Astrocyte (in vitro differentiated cells and primary cell): Measurements from ENCODE around the gene TYSND1. TPM values are rescaled to one million over a fixed set of nuclear protein-coding genes. Genes with fewer than 3 reads are reported as not detected.
A peak's percentile ranks its signal among the peaks of the same experiment; 100 is the strongest.
"Not testable (repeated sequence)": the region's sequence is repeated elsewhere in the genome, so short reads cannot be mapped to it uniquely, and the experiment has no call there.

Experiments used
- DNase-seq: peaks from one replicate; pipeline ENCODE4 v3.0.0-alpha.2; 2010; ENCODE audit warnings: low read depth
- FAIRE-seq: peaks from 2 replicates; lab custom pipeline; 2011; peaks lifted over from hg19 to GRCh38; lab: Jason Lieb, UNC
- H2AFZ ChIP-seq: 2 replicates; pipeline ENCODE4 v1.6.0; 2012; ENCODE audit warnings: low read depth, low read length, inconsistent platforms
- H3K27ac ChIP-seq: 2 replicates; pipeline ENCODE4 v1.5.1; 2011; ENCODE audit warnings: low read depth, low read length, inconsistent platforms
- H3K27me3 ChIP-seq: 2 replicates; pipeline ENCODE4 v1.6.0; 2011; ENCODE audit warnings: low read length, inconsistent platforms; ENCODE audit not compliant: insufficient read depth
- H3K36me3 ChIP-seq: 2 replicates; pipeline ENCODE4 v1.5.1; 2011; ENCODE audit warnings: low read length, inconsistent platforms; ENCODE audit not compliant: insufficient read depth
- H3K4me1 ChIP-seq: 2 replicates; pipeline ENCODE4 v1.5.1; 2011; ENCODE audit warnings: low read length, inconsistent platforms; ENCODE audit not compliant: insufficient read depth
- H3K4me2 ChIP-seq: 2 replicates; pipeline ENCODE4 v1.6.0; 2012; ENCODE audit warnings: low read length, inconsistent platforms
- H3K4me3 ChIP-seq: 2 replicates; pipeline ENCODE4 v1.5.1; 2011; ENCODE audit warnings: low read depth, mild to moderate bottlenecking, low read length, inconsistent platforms; ENCODE audit not compliant: insufficient read depth
- H3K79me2 ChIP-seq: 2 replicates; pipeline ENCODE4 v1.6.0; 2012; ENCODE audit warnings: mild to moderate bottlenecking, low read length, inconsistent platforms; ENCODE audit not compliant: insufficient read depth
- H3K9ac ChIP-seq: 2 replicates; pipeline ENCODE4 v1.6.0; 2012; ENCODE audit warnings: mild to moderate bottlenecking, low read length, inconsistent platforms
- H3K9me3 ChIP-seq: 2 replicates; pipeline ENCODE4 v1.5.1; 2012; ENCODE audit warnings: low read depth, mild to moderate bottlenecking, low read length, inconsistent platforms; ENCODE audit not compliant: insufficient read depth
- H4K20me1 ChIP-seq: 2 replicates; pipeline ENCODE4 v1.6.0; 2012; ENCODE audit warnings: low read length, inconsistent platforms; ENCODE audit not compliant: insufficient read depth
- H3K27ac Mint-ChIP-seq: one replicate; pipeline ENCODE4 v1.8.0; 2021; ENCODE audit warnings: mild to moderate bottlenecking, mixed read lengths; ENCODE audit not compliant: unreplicated experiment
- H3K27me3 Mint-ChIP-seq: one replicate; pipeline ENCODE4 v1.8.0; 2021; ENCODE audit warnings: low read depth, mixed read lengths; ENCODE audit not compliant: unreplicated experiment
- H3K36me3 Mint-ChIP-seq: one replicate; pipeline ENCODE4 v1.8.0; 2021; ENCODE audit warnings: low read depth, mixed read lengths; ENCODE audit not compliant: unreplicated experiment
- H3K4me1 Mint-ChIP-seq: one replicate; pipeline ENCODE4 v1.8.0; 2021; ENCODE audit warnings: low read depth, mixed read lengths; ENCODE audit not compliant: unreplicated experiment
- H3K4me3 Mint-ChIP-seq: one replicate; pipeline ENCODE4 v1.8.0; 2021; ENCODE audit warnings: mild to moderate bottlenecking, moderate library complexity, mixed read lengths; ENCODE audit not compliant: unreplicated experiment
- H3K9me3 Mint-ChIP-seq: one replicate; pipeline ENCODE4 v1.8.0; 2021; ENCODE audit warnings: mild to moderate bottlenecking, mixed read lengths; ENCODE audit not compliant: unreplicated experiment
- CTCF ChIP-seq: IDR thresholded peaks from 2 replicates; pipeline ENCODE4 v1.5.1; 2011; ENCODE audit warnings: low read depth, mild to moderate bottlenecking, inconsistent platforms, low read length, moderate library complexity; ENCODE audit not compliant: insufficient read depth
- EZH2 ChIP-seq: IDR thresholded peaks from 2 replicates; pipeline ENCODE4 v1.6.1; 2012; ENCODE audit warnings: mild to moderate bottlenecking, low read length, inconsistent platforms; ENCODE audit not compliant: insufficient read depth
- total RNA-seq: library from RNA; stranded (reverse); gene quantifications from 2 replicates; pipeline ENCODE4 v1.2.1, GENCODE V29; 2021

TYSND1 gene
- total RNA-seq, 1 donor from 2014 or later: 8.9 TPM

- H3K27ac ChIP-seq: no peak overlapping the region
- Mint-ChIP-seq H3K36me3 (peaks cover 10% of the 10 kb centered on the region), H3K4me3 (peak overlapping the region; percentile 5), H3K9me3 (no peaks in the 10 kb centered on the region), H3K27ac (no peak overlapping the region), H3K27me3 (no peaks in the 10 kb centered on the region), H3K4me1 (peaks cover 47% of the 10 kb centered on the region)
- no peak overlapping the region for H2AFZ ChIP-seq
- H3K36me3 ChIP-seq: peaks cover 56% of the 10 kb centered on the region
- DNase-seq (no peak), FAIRE-seq (no peak)
- H3K4me3 ChIP-seq: no peak overlapping the region
- H3K27me3 ChIP-seq: no peaks in the 10 kb centered on the region
- TF ChIP-seq CTCF (no peak), EZH2 (no peak)
- peaks cover 12% of the 10 kb centered on the region for H3K4me1 ChIP-seq
- H3K9me3 ChIP-seq: no peaks in the 10 kb centered on the region
- no peak overlapping the region for H3K9ac ChIP-seq
- H3K4me2 ChIP-seq: no peak overlapping the region
- peaks cover 93% of the 10 kb centered on the region for H4K20me1 ChIP-seq
- H3K79me2 ChIP-seq: peaks cover 98% of the 10 kb centered on the region
Measured at GRCh38 chr10:70162892-70163201, 16.3 kb upstream of the TYSND1 start.

GRCh38 chr10:70162151-70162891, 15.8 kb upstream of the TYSND1 start:
- Histone ChIP-seq H3K79me2 (peaks cover 98% of the 10 kb centered on the region), H2AFZ (no peak overlapping the region), H3K9me3 (no peaks in the 10 kb centered on the region), H3K4me3 (no peak overlapping the region), H3K27me3 (no peaks in the 10 kb centered on the region), H3K36me3 (peaks cover 60% of the 10 kb centered on the region), H3K27ac (no peak overlapping the region), H3K4me1 (peaks cover 8% of the 10 kb centered on the region), H4K20me1 (peaks cover 93% of the 10 kb centered on the region), H3K4me2 (no peak overlapping the region), H3K9ac (no peak overlapping the region)
- no peak for TF ChIP-seq CTCF
- TF ChIP-seq EZH2: no peak
- H3K27ac Mint-ChIP-seq: peak overlapping the region; percentile 26
- H3K4me1 Mint-ChIP-seq: peaks cover 47% of the 10 kb centered on the region
- DNase-seq (no peak), FAIRE-seq (no peak)
- peak overlapping the region; percentile 5 for H3K4me3 Mint-ChIP-seq
- peaks cover 13% of the 10 kb centered on the region for H3K36me3 Mint-ChIP-seq
- no peaks in the 10 kb centered on the region for H3K27me3 Mint-ChIP-seq
- no peaks in the 10 kb centered on the region for H3K9me3 Mint-ChIP-seq

GRCh38 chr10:70160798-70161197, 14.3 kb upstream of the TYSND1 start:
- H2AFZ ChIP-seq: no peak overlapping the region
- no peaks in the 10 kb centered on the region for H3K27me3 ChIP-seq
- H3K79me2 ChIP-seq: peaks cover 94% of the 10 kb centered on the region
- Mint-ChIP-seq H3K27me3 (no peaks in the 10 kb centered on the region), H3K9me3 (no peaks in the 10 kb centered on the region), H3K36me3 (peaks cover 17% of the 10 kb centered on the region), H3K4me1 (peaks cover 43% of the 10 kb centered on the region), H3K27ac (no peak overlapping the region), H3K4me3 (no peak overlapping the region)
- H3K4me1 ChIP-seq: peaks cover 4% of the 10 kb centered on the region
- no peaks in the 10 kb centered on the region for H3K9me3 ChIP-seq
- no peak overlapping the region for H3K27ac ChIP-seq
- peaks cover 60% of the 10 kb centered on the region for H3K36me3 ChIP-seq
- DNase-seq (no peak), FAIRE-seq (no peak)
- no peak overlapping the region for H3K9ac ChIP-seq
- H3K4me3 ChIP-seq: no peak overlapping the region
- peaks cover 92% of the 10 kb centered on the region for H4K20me1 ChIP-seq
- no peak overlapping the region for H3K4me2 ChIP-seq
- TF ChIP-seq CTCF (no peak), EZH2 (no peak)

GRCh38 chr10:70159366-70159765, 12.9 kb upstream of the TYSND1 start:
- not testable (repeated sequence) for H3K4me2 ChIP-seq, H3K9me3 Mint-ChIP-seq, H3K4me3 ChIP-seq, H3K27me3 Mint-ChIP-seq, H3K27ac ChIP-seq, H2AFZ ChIP-seq, H3K4me3 Mint-ChIP-seq, H3K27me3 ChIP-seq, H3K9me3 ChIP-seq, H3K4me1 ChIP-seq, H3K9ac ChIP-seq, DNase-seq, H3K27ac Mint-ChIP-seq, FAIRE-seq
- H3K36me3 ChIP-seq: peaks cover 65% of the 10 kb centered on the region
- peaks cover 94% of the 10 kb centered on the region for H4K20me1 ChIP-seq
- Mint-ChIP-seq H3K36me3 (peaks cover 17% of the 10 kb centered on the region), H3K4me1 (peaks cover 48% of the 10 kb centered on the region)
- peaks cover 93% of the 10 kb centered on the region for H3K79me2 ChIP-seq
